Retina (tissue), 1 donor: Measurements from ENCODE around the gene PTPN22.
A peak's percentile ranks its signal among the peaks of the same experiment; 100 is the strongest.

Experiments used
- DNase-seq: peaks from one replicate; pipeline ENCODE4 v3.0.0-alpha.2; 2016

The PTPN22 gene

DNA sequence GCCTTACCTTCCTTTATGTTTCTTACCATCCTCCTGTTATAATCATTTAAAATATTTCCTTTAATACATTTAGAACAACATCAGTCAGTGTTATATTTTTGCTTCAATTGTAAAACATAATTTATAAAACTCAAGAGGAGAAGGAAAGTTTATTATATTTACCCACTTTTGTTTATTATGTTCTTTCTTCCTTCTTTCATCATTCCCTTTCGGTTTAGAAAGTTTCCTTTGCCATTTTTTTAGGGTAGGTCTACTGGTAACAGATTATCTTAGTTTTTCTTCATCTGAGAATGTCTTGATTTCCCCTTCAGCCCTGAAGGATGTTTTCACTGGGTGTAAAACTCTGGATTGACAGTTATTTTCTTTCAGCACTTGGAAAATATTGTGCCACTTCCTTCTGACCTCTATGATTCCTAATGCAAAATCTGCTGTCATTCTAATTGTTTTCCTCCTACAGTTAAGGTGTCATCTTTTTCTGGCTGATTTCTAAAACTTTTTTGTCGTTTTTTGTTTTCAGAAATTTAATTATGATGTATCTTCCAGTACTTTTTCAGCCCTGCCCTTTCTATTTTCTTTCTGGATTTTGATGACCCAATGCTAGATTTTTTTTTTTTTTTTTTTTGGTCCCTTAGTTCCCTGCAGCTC, 25.0 kb downstream of the PTPN22 start:
- DNase-seq = no peak

DNA sequence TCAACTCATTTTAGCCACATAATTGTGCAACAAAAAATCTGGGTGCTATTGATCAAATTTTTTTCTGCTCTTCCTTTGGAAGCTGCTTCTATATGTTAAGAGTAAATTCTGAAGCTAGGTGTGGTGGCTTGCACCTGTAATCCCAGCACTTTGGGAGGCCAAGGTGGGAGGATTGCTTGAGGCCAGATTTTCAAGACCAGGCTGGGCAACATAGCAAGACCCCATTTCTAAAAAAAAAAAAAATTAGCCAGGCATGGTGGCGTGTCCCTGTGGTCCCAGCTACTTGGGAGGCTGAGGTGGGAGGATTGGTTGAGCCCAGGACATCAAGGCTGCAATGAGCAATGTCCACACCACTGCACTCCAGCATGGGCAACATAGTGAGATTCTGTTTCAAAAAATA, 35.0 kb downstream of the PTPN22 start:
- no peak for DNase-seq

DNA sequence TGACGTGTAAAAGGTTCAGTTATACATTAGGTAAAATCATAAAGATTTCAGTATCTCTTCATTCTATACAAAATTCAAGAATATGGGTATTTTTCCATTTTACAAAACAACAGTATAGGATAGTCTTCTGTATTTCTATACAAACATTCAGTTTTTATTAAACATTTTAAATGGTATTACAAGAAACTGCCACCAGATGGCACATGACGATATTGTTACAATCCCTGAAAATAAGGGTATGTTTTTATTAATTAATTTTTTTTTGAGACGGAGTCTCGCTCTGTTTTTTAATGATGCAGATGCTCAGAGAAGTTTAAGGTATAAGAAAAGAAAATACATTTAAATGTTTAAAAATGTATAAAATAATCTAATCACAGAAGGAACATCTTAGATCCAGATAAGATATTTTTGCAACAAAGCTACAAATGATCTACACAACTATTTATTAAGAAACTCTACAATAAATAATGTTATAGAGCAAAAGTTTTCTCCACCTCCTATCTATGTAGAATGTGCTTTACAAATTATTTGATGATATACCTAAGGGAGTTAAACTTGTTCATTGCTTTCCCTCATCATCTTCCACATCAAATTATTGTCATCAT, 35.7 kb downstream of the PTPN22 start:
- DNase-seq = no peak

DNA sequence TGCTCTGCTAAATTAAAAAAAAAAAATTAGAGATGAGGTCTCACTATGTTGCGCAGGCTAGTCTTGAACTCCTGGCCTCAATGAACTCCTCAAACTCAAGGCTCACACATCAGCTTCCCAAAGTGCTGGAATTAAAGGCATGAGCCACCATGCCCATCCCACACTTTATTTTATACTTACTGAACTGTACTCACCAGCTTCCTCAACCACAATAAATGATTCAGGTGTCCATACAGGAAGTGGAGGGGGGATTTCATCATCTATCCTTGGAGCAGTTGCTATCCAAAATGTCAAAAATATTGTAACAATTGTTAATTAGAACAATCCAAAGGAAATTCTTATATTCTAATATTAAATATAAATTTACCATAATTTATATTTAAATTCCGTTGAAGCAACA, 36.8 kb downstream of the PTPN22 start:
- no peak for DNase-seq

DNA sequence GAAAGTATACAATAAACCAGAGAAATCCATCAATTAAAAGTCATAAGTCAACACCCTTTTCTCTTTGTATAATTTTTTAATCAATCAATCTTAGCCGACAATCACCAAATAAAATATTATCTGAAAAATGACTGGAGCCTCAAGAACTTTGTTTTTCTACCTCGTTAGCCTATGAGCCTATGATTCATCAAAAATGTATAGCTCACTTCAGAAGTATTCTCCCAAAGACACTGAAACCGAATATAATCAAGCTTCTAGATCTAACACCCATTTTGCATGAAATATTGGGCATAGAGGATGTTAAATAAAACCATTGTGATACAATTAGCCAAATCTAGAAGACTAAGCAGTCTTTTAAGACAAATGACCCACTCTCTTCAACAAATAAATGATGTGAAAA, 41.5 kb downstream of the PTPN22 start:
- DNase-seq = no peak

DNA sequence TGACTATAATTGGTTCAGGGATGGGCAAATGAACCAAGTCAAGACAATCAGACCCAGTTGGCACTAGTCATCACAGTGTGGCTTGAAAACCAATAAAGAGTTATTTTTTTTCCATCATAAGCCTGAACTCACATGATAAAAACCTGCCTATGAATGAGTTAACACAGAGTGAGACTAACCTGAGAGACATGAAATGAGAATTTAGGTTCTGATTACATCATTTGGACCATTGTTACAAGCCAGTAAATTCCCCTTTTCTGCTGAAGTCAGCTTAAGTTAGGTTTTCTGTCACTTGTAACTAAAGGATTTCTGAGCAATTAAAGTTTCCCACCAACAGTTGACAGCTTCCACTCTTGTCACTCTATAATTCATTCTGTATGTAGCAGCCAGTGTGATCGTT, 49.6 kb downstream of the PTPN22 start:
- no peak for DNase-seq

DNA sequence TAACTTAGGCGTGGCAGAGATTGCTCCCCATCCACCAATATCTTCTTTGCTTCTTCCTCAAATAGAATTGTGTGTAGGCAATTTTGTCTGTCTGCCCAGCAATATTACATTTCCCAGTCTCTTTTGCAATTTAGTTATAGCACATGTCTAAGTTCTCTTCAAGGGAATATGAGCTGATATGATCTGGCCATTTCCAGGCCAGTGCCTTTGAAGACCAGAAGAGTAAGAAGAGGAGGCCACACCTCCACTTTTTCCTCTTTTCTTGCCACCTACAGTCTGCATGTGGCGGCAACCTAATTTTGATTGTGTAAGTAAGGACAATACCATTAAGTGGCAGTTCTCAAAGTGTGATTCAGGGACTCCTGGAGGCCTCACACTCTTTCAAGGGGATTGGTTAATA, 52.9 kb downstream of the PTPN22 start:
- DNase-seq = no peak

DNA sequence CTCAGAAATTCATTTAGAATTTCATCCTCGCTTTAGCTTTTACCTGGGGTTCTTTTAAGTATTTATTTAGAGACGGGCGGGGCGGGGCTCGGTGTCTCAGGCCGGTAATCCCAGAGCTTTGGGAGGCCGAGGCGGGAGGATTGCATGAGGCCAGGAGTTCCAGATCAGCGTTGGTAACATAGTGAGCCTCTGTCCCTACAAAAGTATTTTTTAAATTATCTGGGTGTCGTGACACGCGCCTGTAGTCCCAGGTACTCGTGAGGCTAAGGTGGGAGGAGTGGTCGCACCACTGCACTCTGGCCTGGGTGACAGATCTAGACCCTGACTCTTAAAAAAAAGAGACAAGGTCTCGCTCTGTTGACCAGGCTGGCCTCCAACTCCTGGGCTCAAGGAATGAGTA, 58.3 kb downstream of the PTPN22 start:
- peak; percentile 28 for DNase-seq

DNA sequence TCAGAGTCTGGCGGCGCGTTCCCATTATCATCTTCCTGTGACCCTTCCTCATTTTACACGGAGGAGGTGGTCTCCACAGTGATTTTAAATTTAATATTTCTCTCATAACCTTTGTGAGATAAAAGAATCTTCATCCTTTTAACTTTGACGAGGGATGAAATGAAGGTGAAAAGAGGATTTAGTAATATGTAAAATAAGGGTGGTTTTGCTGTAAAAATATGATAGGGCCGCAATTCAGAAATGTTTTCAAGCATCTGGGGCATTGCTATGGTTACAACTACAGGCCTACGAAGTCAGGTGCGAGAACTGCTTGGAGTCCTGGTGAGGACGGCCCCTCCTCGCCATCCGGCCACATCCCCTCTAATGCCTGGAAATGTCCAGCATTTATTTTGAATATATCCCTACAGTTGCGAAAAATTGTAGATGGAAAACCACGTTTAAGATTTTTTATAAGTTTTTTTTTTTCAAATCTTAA, 58.8 kb downstream of the PTPN22 start:
- no peak for DNase-seq

DNA sequence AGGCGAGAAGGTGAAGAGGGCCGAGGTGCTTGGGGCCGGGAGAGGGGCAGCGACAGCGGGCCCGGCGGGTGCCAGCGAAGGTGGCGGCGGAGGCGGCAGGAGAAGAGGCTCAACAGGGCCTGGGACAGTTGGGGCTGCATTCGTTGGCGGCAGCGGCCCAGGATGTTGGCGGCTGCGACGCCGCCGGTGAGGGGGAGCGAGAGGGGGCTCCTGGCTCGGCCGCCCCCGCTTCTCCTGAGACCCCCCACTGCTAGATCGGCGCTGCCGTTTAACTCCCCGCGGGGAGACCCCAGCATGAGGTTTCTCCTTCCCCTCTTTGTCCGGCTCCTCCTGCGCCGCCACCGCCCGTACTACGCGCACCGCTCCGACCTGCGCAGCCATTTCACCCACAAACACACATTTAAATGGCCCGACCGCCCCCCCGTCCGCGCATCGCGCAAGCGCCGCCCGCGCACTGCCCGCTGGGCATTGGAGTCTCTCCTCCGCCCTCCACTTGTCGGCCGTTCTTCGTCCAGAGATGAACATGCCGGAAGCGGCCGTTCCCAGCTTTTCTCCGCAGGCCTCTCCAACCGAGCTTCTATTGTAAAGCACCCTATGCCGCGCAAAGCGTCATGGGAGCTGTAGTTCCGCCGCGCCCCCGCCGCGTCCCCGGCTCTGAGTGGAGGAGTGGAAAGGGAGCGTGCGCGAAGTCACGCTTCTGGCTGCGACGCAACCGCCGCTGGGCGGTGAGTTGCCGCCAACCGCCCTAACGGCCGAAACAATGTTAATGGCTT, 59.4 kb downstream of the PTPN22 start, which contains the start of gene RSBN1:
TSS of gene RSBN1 (minus strand) at position 589 of the 773 bp plus-strand sequence. CDS start at position 525, 64 bp downstream.
- DNase-seq = peak; percentile 98

DNA sequence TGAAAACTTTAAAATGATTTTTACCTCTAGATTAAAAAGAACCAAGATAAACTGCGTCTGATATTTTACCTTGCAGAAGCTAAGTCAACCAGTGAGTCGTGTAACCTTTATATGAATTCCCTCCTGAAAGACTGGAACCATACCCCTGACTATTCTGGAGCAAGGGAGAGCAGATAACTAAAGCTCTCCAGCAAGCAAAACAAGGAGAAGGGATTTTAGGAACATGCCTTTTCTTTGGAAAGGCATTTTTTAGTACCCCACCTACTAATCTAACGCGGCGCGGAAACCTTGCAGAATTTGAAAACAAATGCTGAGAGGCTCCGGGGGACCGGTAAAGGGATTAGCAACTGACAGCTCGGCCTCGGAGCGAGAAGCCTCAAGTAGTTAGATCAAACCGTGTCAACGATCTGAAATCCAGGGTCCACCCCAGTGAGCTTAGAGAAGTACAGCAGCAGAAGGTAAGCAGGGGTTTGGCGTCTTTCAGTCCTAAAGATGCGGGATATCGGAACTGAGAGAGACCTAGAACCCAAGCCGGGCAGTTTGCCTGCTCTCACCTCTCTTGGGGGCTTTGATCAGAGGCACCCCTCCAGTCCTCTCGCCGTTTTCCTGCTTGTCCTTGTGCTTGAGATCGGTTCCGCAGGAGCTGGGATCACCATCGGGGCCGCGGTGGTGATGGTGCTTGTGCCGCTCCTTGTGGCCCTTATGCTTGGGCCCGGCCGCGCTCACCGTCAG, 60.2 kb downstream of the PTPN22 start:
- DNase-seq = no peak

DNA sequence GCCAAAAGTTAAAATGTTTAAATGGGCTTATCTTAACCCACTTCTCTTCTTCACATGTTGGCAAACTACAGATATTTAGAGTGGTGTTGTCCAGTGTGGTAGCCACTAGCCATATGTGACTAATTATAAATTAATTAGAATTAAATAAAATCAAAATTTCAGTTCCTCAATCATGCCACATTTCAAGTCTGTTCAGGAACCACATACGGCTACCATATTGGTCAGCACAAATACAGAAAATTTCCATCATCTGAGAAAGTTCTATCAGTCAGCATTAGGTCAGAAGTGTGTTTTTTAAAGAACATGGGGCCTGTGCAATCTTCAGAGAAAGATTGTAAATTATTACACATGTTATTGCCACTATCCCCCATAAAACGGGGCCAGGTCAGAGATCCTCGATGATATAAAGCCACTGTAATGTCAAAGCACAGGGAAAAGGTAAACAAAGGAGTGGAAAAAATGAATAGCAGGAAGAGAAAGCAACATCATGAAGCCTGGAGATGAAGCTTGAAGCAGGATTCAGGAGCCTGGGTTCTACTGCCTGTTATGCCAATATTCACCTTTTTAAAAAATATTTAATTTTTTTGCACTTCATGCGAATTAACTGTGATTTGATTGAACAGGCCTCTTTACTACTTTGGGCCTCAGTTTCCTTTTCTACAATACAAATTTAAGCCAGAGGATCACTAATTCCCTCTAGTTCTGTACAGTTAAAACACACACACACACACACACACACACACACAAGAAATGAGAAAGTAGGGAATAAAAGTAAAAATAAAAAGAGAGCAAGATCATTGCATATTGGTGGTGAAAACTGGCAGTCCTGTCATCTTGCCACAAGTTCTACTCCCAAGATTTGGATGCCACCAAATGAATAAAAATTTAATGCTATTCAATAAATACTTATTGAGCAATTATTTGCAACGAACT, 61.6 kb downstream of the PTPN22 start:
- no peak for DNase-seq

DNA sequence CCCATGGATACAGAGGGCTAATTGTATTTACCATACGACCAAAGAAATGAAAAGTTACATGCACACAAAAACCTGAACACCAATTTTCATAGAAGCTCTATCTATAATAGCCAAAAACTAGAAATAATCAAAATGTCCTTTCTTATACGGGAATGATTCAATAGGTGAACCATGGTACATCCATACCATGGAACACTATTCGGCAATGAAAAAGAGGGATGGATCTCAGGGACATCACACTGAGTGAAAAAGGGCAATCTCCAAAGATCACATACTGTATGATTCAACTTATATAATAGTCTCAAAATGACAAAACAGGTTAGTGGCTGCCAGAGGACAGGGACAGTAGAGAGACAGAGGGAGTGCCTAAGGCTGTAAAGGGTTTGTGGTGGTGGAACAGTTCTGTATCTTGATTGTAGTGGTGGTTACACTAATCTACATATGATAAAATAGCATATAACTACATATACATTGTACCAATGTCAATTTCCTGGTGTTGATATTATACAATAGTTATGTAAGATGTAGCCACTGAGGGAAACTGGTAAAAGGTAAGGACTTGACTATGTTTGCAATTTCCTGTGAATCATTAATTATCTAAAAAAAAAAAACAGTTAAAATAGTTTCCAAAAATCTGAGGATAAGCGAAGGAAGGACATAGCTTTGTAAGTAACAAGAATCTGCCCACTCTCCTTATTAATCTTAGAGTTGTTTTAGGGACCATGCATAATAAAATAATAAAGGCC, 62.9 kb downstream of the PTPN22 start:
- DNase-seq = no peak

DNA sequence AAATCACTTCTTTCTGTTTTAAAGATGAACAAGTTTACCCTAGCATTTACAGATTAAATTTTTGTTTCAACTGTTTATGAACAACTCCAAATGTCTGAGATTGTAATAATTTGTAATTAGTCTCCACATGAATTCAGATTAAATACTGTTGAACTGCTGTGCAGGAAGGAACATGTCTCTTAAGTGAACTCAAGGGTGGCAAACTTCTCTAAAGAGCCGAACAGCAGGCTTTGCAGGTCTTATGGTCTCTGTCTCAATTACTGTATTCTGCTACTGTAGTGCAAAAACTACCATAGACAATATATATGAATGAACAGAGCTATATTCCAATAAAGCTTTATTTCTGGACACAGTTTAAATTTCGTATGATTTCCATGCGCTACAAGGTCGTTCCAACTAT, 65.9 kb downstream of the PTPN22 start:
- no peak for DNase-seq

DNA sequence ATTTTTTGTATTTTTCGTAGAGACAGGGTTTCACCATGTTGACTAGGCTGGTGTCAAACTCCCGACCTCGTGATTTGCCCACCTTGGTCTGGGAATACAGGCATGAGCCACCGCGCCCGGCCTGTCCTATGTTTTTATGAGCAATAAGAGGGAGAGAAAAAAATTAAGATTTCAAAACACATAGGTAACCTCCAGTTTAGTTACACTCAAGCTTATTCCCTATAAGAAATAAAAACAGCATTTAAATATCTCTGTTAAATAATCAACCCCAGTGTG, 66.3 kb downstream of the PTPN22 start:
- no peak for DNase-seq

DNA sequence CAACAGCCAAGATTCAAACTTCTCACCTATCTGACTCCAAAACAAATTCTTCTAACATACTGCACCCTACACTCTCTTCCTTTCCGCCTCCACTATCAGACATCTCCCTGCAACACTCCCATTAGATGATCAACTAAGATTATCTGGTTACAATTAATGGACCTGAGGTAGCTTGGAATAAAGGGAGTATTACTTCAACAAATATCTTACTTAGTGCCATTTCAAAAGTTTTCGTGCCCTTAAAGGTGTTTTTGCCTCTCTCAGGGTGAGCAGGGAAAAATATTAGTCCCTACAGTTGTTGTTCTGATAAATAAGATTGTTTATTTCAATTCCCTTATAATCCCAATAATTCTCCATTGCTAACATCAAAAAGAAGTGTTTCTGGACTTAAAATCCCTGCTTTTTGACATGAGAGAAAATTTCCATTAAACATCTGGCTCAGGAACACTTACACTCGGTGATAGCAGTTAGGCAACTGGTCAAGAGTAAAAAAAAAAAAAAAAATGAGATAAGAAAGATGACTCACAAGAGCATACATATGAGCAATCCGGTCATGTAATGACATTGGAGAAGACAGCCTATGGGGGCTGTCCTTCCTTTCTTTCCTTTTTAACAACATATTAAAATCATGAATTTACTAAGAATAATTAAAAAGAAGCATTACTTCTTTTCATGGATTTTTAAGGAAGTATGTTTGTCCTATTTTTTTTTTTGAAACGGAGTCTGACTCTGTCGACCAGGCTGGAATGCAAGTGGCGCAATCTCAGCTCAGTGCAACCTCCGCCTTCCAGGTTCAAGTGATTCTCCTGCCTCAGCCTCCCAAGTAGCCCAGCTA, 66.9 kb downstream of the PTPN22 start:
- DNase-seq = no peak

DNA sequence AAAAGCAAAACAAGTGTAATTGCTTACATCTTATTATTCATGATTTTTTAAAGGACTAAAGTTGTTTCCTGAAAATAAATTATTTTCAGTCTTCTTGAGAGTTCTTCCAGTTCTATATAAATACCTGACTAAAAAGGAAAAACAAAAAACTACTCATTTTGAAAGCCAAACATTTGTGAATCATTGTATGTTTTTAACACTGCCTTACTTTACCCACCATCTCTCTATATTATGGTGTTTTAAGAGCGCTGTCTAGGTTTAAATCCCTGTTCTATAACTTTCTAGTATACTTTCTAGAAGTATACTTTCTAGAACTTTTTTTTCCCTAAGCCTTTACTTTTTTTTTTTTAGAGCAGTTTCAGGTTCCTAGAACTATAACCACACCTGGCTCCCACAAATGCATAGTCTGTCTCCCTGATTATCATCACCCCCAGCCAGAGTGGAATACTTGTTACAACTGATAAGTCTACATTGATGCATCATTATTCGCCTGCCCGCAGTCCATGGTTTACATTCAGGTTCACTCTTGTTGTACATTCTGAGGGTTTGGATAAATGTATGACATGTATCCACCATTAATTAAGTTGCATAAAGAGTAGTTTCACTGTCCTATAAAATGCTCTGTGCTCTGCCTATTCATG, 69.0 kb downstream of the PTPN22 start:
- no peak for DNase-seq

DNA sequence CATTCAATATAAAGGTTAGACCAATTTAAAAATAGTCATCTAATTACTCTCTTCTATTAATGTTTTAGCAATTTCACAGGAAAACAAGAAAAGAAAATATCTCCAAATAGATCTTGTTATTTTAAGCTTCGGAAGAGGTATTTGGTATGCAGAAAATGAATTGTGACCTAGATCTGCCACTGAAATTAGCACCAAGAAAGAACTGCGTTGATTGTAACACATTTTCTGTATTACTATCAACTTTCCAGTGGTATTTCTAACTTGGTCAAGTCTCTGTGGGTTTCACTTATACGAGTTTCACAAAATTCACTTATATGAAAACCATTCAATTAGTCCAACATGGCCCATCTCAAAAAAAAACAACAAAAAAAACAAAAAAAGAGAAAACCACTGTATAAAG, 71.0 kb downstream of the PTPN22 start:
- DNase-seq = no peak

DNA sequence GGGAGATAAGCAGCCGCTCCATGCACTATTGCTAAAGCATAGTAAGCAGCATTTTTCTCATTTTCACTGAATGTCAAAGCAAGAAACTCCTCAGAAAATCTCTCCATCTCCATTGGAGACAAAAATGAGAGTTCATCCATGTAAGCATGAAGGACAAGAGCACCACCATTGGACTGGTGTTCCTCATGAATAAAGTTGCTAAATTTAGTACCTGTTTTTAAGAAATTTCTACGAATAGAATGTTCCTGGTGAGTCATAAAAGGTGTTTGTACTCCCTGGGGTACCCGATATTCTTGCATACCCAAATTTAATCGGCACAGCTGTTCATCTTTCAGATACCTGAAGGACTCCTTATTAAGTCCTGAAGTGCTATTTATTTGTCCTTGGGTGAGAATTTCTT, 74.0 kb downstream of the PTPN22 start:
- no peak for DNase-seq
